K562 (cell line): ENCODE results near the gene MAP1LC3B. TPM values are rescaled to one million over a fixed set of nuclear protein-coding genes. Genes with fewer than 3 reads are reported as not detected.

Source experiments
- ATAC-seq: fragments of 200-7000 bp; cut with Tn5 transposase; 3 replicates; pipeline ENCODE4 v1.9.1; 2020; ENCODE audit warnings: moderate library complexity
- BruUV-seq: library from RNA; stranded (reverse); fragments of 400-500 nt; replicated peaks from 2 replicates; lab custom pipeline; 2021; lab: Mats Ljungman, UMichigan
- CTCF ChIA-PET: fragments of 300-600 bp; formaldehyde crosslinking; extraction: SDS; loops from one replicate; lab custom pipeline; 2021; ENCODE audit warnings: low intra/inter-chr PET ratio; lab: Yijun Ruan, JAX
- POLR2A ChIA-PET: fragments of 300-600, 350-650 bp; sonication (Branson Sonifier 250); formaldehyde crosslinking; extraction: SDS; loops from one replicate; lab custom pipeline; 2021; ENCODE audit warnings: antibody characterized with exemption, inconsistent platforms; lab: Yijun Ruan, JAX
- DNase-seq, 4 experiments: peaks; one replicate each; pipeline versions ENCODE4 v3.0.0 to v3.0.0-alpha.2; 2011 to 2018; ENCODE audit warnings: low spot score in 3 of 4, mixed read lengths in 3 of 4; ENCODE audit errors: extremely low read depth in 1 of 4
- FAIRE-seq: peaks from 2 replicates; lab custom pipeline; 2011; peaks lifted over from hg19 to GRCh38; lab: Jason Lieb, UNC
- H2AFZ ChIP-seq: 2 replicates; pipeline ENCODE4 v1.6.0; 2011; ENCODE audit warnings: low read depth, low read length, control low read depth, inconsistent platforms
- H3K27ac ChIP-seq: fragments of 200-600 bp; 3 replicates; pipeline ENCODE4 v1.8.0; 2011; ENCODE audit warnings: low read depth, mild to moderate bottlenecking, control low read depth, inconsistent platforms, low read length, moderate library complexity, mixed read lengths; ENCODE audit errors: extremely low read depth
- H3K27me3 ChIP-seq, 2 experiments: fragments of 300-600 bp in 1 of 2; 2 replicates in 1 of 2; 3 replicates in 1 of 2; pipeline versions ENCODE4 v1.6.0 to v1.8.0; 2011; ENCODE audit warnings: inconsistent platforms in 2 of 2, low read length in 2 of 2, mild to moderate bottlenecking in 1 of 2, mixed read lengths in 1 of 2, moderate library complexity in 1 of 2; ENCODE audit not compliant: control insufficient read depth in 2 of 2, insufficient read depth in 2 of 2
- H3K36me3 ChIP-seq: fragments of 300-600 bp; 3 replicates; pipeline ENCODE4 v1.8.0; 2011; ENCODE audit warnings: mild to moderate bottlenecking, low read length, inconsistent platforms; ENCODE audit not compliant: control insufficient read depth, insufficient read depth
- H3K4me1 ChIP-seq, 2 experiments: fragments of 200-600 bp in 1 of 2; replicated peaks in 1 of 2; 2 replicates in 1 of 2; 3 replicates in 1 of 2; pipeline versions ENCODE4 v1.5.1 to v1.8.0; 2011; ENCODE audit warnings: inconsistent platforms in 2 of 2, low read length in 2 of 2, mild to moderate bottlenecking in 1 of 2, mixed read lengths in 1 of 2, moderate library complexity in 1 of 2; ENCODE audit not compliant: control insufficient read depth in 2 of 2, insufficient read depth in 2 of 2
- H3K4me2 ChIP-seq: 2 replicates; pipeline ENCODE4 v1.6.1; 2011; ENCODE audit warnings: low read length, control low read depth, inconsistent platforms, mixed read lengths; ENCODE audit not compliant: insufficient read depth
- H3K4me3 ChIP-seq: fragments of 200-600 bp; sonication (generic), shearing (Covaris generic); 2 replicates; pipeline ENCODE4 v1.5.1; 2016; ENCODE audit warnings: control low read depth, inconsistent platforms
- H3K79me2 ChIP-seq: fragments of 200-600 bp; 3 replicates; pipeline ENCODE4 v1.8.0; 2011; ENCODE audit warnings: low read length, inconsistent platforms; ENCODE audit not compliant: control insufficient read depth, insufficient read depth
- H3K9ac ChIP-seq, 2 experiments: 2 replicates each; pipeline versions ENCODE4 v1.6.0 to v1.6.1; 2011; ENCODE audit warnings: low read depth in 2 of 2, low read length in 2 of 2, control low read depth in 1 of 2, inconsistent platforms in 1 of 2, mild to moderate bottlenecking in 1 of 2, mixed read lengths in 1 of 2; ENCODE audit not compliant: insufficient read depth in 1 of 2
- H3K9me1 ChIP-seq: one replicate; pipeline ENCODE4 v1.6.0; 2011; ENCODE audit warnings: inconsistent platforms, mild to moderate bottlenecking, low read length, moderate library complexity; ENCODE audit not compliant: control insufficient read depth, insufficient read depth
- H3K9me3 ChIP-seq: replicated peaks from 2 replicates; pipeline ENCODE4 v1.5.1; 2011; ENCODE audit warnings: low read depth, low read length, inconsistent platforms; ENCODE audit not compliant: control insufficient read depth, insufficient read depth
- H4K20me1 ChIP-seq: replicated peaks from 2 replicates; pipeline ENCODE4 v1.6.1; 2011; ENCODE audit warnings: low read length, inconsistent platforms, mixed read lengths; ENCODE audit not compliant: control insufficient read depth, insufficient read depth
- DMBX1 ChIP-seq: fragments of 250-450 bp; sonication (Bioruptor Pico); IDR thresholded peaks from 2 replicates; pipeline ENCODE4 v1.8.0; 2022; ENCODE audit warnings: inconsistent platforms, mild to moderate bottlenecking, moderate library complexity, borderline replicate concordance
- PURB ChIP-seq: sonication (generic); formaldehyde crosslinking; IDR thresholded peaks from 2 replicates; pipeline ENCODE4 v1.9.0; 2021; ENCODE audit warnings: low read depth, mild to moderate bottlenecking, missing genetic modification reagents
- SMAD4 ChIP-seq: fragments of 250-450 bp; sonication (Bioruptor Pico); conservative IDR thresholded peaks from 2 replicates; pipeline ENCODE4 v1.8.0; 2021; ENCODE audit warnings: inconsistent platforms, mild to moderate bottlenecking, moderate library complexity
- SRSF9 ChIP-seq: fragments of 200-400 bp; formaldehyde crosslinking; IDR thresholded peaks from 2 replicates; pipeline ENCODE4 v1.6.1; 2017; ENCODE audit warnings: low read depth, low read length, borderline replicate concordance
- XRCC4 ChIP-seq: IDR thresholded peaks from one replicate; pipeline ENCODE4 v1.6.1; 2011; ENCODE audit not compliant: insufficient read depth, insufficient read length; ENCODE audit errors: extremely low read depth
- XRCC5 ChIP-seq: fragments of 200-400 bp; formaldehyde crosslinking; IDR thresholded peaks from 2 replicates; pipeline ENCODE4 v1.6.1; 2017; ENCODE audit warnings: low read depth, mild to moderate bottlenecking, low read length
- WGBS: fragments of 100-300 bp; shearing (Covaris generic); methylation state at CpG from one replicate; pipeline ENCODE4 v1.1.6; 2016; ENCODE audit warnings: low coverage, mixed read lengths; ENCODE audit not compliant: insufficient coverage; ENCODE audit errors: missing lambda C conversion rate; 5-methylcytosine and 5-hydroxymethylcytosine counted together
- in situ Hi-C: fragments of 300-500 bp; cut with MboI; formaldehyde crosslinking; loops from 4 replicates; pipeline ENCODE4 v1.15.0; 2018; ENCODE audit warnings: inconsistent platforms, mixed read lengths
- intact Hi-C: fragments of 100-400 bp; cut with micrococcal nuclease; formaldehyde crosslinking; loops from 2 replicates; pipeline ENCODE4 v1.14.2; 2022
- polyA plus RNA-seq, 8 experiments: library from polyadenylated mRNA; depleted of rRNA in 4 of 8; stranded (reverse) in 5 of 8; unstranded in 3 of 8; fragments of >200 nt; fragmentation: Nextera tagmentation in 2 of 8; fragmentation: Illumina TruSeq in 1 of 8; extraction: Ambion mirVana in 2 of 8; extraction: Trizol in 1 of 8; gene quantifications; 2 replicates each; pipeline versions ENCODE4 v1.2.1 to v1.2.3, GENCODE V29; 2011 to 2014; ENCODE audit warnings: inconsistent platforms in 1 of 8, missing spikeins in 1 of 8
- total RNA-seq, 7 experiments: library from RNA; depleted of rRNA in 6 of 7; stranded (reverse); fragments of >200 nt in 6 of 7; fragmentation: Illumina TruSeq in 2 of 7; extraction: Trizol in 2 of 7; gene quantifications; 2 replicates each; pipeline versions ENCODE4 v1.2.1 to v1.2.3, GENCODE V29; 2011 to 2021; ENCODE audit warnings: low replicate concordance in 1 of 7
- TF ChIP-seq, protein P1 (sequence below): fragments of 450-650 bp; conservative IDR thresholded peaks from 2 replicates; pipeline ENCODE4 v1.6.1; 2016; ENCODE audit warnings: missing genetic modification characterization, low read depth, mild to moderate bottlenecking, missing compliant biosample characterization, moderate library complexity
- TF ChIP-seq, protein P2 (sequence below), 2 experiments: fragments of 250-450 bp in 1 of 2; fragments of 450-650 bp in 1 of 2; sonication (Bioruptor Pico) in 1 of 2; IDR thresholded peaks; 2 replicates each; pipeline versions ENCODE4 v1.6.1 to v1.8.0; 2016 to 2021; ENCODE audit warnings: mild to moderate bottlenecking in 2 of 2, moderate library complexity in 2 of 2, missing compliant biosample characterization in 1 of 2, missing genetic modification characterization in 1 of 2
- TF ChIP-seq, protein P3 (sequence below): fragments of 450-650 bp; IDR thresholded peaks from 2 replicates; pipeline ENCODE4 v1.7.1; 2018; ENCODE audit warnings: mild to moderate bottlenecking, low read depth; ENCODE audit not compliant: partially characterized antibody

The MAP1LC3B gene
- total and polyA plus RNA-seq, 9 of the 15 experiments (the other 6 are each of a cell fraction or from before 2014, with no cell fraction given): 16.0 to 81.5 (median 36.7) TPM

DNA sequence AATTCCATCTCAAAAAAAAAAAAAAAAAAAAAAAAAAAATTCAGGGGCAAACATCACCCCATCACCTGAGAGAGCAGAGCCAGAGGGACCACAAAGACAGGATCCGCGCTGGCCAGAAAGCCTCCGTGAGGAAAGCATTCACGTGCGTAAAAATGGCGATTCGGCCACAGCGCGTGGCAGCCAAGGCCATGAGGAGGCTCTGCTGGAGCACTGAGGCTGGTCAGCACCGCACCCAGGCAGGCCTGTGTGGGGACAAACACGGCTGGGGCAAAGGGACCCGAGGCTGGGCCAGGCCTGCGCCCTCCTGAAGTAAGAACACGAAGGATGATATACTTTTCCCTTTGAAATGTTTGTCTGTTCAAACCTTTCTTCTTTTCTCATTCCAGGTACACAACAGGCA, 45.2 kb downstream of the MAP1LC3B start (continued):
- no peak for TF ChIP-seq DMBX1 (CRISPR knock-in tag)
- no peak for TF ChIP-seq PURB (CRISPR knock-in tag)
- TF ChIP-seq SMAD4 (CRISPR knock-in tag): no peak
- no peak for TF ChIP-seq SRSF9
- no peak for TF ChIP-seq XRCC5
- TF ChIP-seq XRCC4: no peak
- TF ChIP-seq, protein P1, sequence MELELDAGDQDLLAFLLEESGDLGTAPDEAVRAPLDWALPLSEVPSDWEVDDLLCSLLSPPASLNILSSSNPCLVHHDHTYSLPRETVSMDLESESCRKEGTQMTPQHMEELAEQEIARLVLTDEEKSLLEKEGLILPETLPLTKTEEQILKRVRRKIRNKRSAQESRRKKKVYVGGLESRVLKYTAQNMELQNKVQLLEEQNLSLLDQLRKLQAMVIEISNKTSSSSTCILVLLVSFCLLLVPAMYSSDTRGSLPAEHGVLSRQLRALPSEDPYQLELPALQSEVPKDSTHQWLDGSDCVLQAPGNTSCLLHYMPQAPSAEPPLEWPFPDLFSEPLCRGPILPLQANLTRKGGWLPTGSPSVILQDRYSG (tag): no peak

DNA sequence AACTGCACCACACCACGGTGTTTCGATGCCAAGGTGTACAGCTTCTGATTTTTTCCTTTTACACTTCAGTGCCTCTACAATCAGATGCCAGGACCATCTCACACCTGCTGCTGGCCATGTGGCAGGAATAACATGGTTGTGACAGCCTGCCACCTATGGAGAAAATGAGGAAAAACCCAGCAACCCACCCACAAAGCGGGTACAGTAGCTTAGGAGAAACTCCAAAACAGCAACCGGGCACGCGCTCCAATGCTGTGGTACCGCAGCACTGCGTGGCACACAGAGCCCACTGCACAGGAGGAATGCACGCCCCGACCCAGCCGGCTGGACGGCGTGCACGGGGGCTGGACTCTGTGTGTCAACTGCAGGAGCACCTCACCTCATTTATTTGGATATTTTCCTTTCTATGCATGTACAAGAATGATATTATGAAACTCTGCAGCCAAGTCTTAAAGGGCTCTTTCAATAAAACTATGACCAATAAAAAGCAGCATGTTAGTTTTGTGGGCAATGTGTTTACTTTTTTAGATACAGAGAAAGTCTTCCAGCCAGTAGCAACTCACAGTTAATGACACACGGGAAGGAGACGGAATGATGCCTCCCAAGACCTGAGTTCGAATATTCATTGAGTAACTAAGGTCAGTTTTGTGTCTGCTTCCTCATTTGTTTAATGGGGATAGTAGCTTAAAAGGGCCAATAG, 45.9 kb downstream of the MAP1LC3B start:
- TF ChIP-seq, protein P2, sequence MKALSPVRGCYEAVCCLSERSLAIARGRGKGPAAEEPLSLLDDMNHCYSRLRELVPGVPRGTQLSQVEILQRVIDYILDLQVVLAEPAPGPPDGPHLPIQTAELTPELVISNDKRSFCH (CRISPR knock-in tag; IDR thresholded peaks at IDR 0.05): no peak
- TF ChIP-seq, protein P2 (tag; IDR thresholded peaks at IDR 0.05): no peak
- TF ChIP-seq, protein P3, sequence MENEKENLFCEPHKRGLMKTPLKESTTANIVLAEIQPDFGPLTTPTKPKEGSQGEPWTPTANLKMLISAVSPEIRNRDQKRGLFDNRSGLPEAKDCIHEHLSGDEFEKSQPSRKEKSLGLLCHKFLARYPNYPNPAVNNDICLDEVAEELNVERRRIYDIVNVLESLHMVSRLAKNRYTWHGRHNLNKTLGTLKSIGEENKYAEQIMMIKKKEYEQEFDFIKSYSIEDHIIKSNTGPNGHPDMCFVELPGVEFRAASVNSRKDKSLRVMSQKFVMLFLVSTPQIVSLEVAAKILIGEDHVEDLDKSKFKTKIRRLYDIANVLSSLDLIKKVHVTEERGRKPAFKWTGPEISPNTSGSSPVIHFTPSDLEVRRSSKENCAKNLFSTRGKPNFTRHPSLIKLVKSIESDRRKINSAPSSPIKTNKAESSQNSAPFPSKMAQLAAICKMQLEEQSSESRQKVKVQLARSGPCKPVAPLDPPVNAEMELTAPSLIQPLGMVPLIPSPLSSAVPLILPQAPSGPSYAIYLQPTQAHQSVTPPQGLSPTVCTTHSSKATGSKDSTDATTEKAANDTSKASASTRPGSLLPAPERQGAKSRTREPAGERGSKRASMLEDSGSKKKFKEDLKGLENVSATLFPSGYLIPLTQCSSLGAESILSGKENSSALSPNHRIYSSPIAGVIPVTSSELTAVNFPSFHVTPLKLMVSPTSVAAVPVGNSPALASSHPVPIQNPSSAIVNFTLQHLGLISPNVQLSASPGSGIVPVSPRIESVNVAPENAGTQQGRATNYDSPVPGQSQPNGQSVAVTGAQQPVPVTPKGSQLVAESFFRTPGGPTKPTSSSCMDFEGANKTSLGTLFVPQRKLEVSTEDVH: no peak
- TF ChIP-seq, all 486 proteins: peak for 0
- Histone ChIP-seq H3K79me2 (no peaks in the 10 kb centered on the region), H3K9me3 (no peaks in the 10 kb centered on the region), H3K27ac (no peak overlapping the region), H3K9ac (no peak overlapping the region; a peak in 1 of 4 replicates), H4K20me1 (peaks cover 8% of the 10 kb centered on the region; the same call in 1 of the 2 replicates), H3K9me1 (no peaks in the 10 kb centered on the region), H3K4me2 (no peak overlapping the region), H3K27me3 (no peaks in the 10 kb centered on the region), H2AFZ (no peak overlapping the region), H3K4me1 (peaks cover 0 to 15% of the 10 kb centered on the region in 2 experiments; a peak in 1 of 5 replicates), H3K36me3 (no peaks in the 10 kb centered on the region), H3K4me3 (no peak overlapping the region)
- DNase-seq (no peak), ATAC-seq (no peak), FAIRE-seq (no peak)
- BruUV-seq: no TSS peak
- CTCF ChIA-PET: no interaction called here
- POLR2A ChIA-PET: interaction anchor here (1.3 kb wide), 1 partner anchor 11 kb away, joined by 4 read pairs; no protein-coding TSS in a partner anchor
- 76% methylated on average over 16 of the region's 17 CpGs for WGBS
- intact Hi-C loops: no loop called here
- in situ Hi-C loops: no loop called here
